OCI-LY7 (cell line): Measurements from ENCODE around the gene GMDS.
"Not testable (repeated sequence)": the region's sequence is repeated elsewhere in the genome, so short reads cannot be mapped to it uniquely, and the experiment has no call there.

Source experiments
- EZH2phosphoT487 ChIP-seq: fragments of 200-600 bp; sonication (generic); IDR thresholded peaks from 2 replicates; pipeline ENCODE4 v1.6.1; 2018; ENCODE audit warnings: low read depth, borderline replicate concordance, mild to moderate bottlenecking, mixed run types, antibody characterized with exemption, low read length, moderate library complexity, mixed read lengths
- TF ChIP-seq, protein P1 (sequence below): fragments of 200-600 bp; sonication (generic); conservative IDR thresholded peaks from 2 replicates; pipeline ENCODE4 v1.5.1; 2014; ENCODE audit warnings: mild to moderate bottlenecking, antibody characterized with exemption, low read length, moderate library complexity, mixed read lengths

DNA sequence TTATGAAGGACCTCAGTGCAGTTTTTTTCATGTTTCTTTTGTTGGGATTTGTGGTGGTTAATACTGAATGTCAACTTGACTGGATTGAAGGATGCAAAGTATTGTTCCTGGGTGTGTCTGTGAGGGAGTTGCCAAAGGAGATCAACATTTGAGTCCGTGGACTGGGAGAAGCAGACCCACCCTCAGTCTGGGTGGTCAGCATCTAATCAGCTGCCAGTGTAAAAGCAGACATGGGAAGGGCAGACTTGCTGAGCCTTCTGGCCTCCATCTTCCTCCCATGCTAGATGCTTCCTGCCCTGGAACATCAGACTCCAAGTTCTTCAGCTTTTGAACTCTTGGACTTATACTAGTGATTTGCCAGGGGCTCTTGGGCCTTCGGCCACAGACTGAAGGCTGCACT, 553.6 kb downstream of the GMDS start:
- TF ChIP-seq, protein P1, sequence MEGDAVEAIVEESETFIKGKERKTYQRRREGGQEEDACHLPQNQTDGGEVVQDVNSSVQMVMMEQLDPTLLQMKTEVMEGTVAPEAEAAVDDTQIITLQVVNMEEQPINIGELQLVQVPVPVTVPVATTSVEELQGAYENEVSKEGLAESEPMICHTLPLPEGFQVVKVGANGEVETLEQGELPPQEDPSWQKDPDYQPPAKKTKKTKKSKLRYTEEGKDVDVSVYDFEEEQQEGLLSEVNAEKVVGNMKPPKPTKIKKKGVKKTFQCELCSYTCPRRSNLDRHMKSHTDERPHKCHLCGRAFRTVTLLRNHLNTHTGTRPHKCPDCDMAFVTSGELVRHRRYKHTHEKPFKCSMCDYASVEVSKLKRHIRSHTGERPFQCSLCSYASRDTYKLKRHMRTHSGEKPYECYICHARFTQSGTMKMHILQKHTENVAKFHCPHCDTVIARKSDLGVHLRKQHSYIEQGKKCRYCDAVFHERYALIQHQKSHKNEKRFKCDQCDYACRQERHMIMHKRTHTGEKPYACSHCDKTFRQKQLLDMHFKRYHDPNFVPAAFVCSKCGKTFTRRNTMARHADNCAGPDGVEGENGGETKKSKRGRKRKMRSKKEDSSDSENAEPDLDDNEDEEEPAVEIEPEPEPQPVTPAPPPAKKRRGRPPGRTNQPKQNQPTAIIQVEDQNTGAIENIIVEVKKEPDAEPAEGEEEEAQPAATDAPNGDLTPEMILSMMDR: not testable (repeated sequence)
- not testable (repeated sequence) for TF ChIP-seq EZH2phosphoT487
